MCF 10A (cell line): ENCODE measurements around the gene LPO. TPM values are rescaled to one million over a fixed set of nuclear protein-coding genes. Genes with fewer than 3 reads are reported as not detected.

Experiments used
- BruUV-seq: library from RNA; stranded (reverse); fragments of 400-500 nt; replicated peaks from 2 replicates; lab custom pipeline; 2021; lab: Mats Ljungman, UMichigan
- CTCF ChIA-PET: fragments of 300-600 bp; sonication (Branson Sonifier 250); formaldehyde crosslinking; extraction: SDS; loops from one replicate; lab custom pipeline; 2021; ENCODE audit warnings: antibody characterized with exemption, inconsistent platforms; lab: Yijun Ruan, JAX
- POLR2A ChIA-PET: fragments of 300-600, 350-650 bp; sonication (Branson Sonifier 250); formaldehyde crosslinking; extraction: SDS; loops from one replicate; lab custom pipeline; 2020; ENCODE audit warnings: antibody characterized with exemption, inconsistent platforms; lab: Yijun Ruan, JAX
- DNase-seq: peaks from one replicate; pipeline ENCODE4 v3.0.0-alpha.2; 2018; ENCODE audit not compliant: unreplicated experiment
- H3K27ac Mint-ChIP-seq: one replicate; pipeline ENCODE4 v1.8.0; 2022; ENCODE audit warnings: mild to moderate bottlenecking, low read depth, mixed read lengths; ENCODE audit not compliant: unreplicated experiment
- H3K27me3 Mint-ChIP-seq: one replicate; pipeline ENCODE4 v1.8.0; 2022; ENCODE audit warnings: mixed read lengths; ENCODE audit not compliant: insufficient read depth, unreplicated experiment
- H3K36me3 Mint-ChIP-seq: one replicate; pipeline ENCODE4 v1.8.0; 2022; ENCODE audit warnings: mild to moderate bottlenecking, moderate library complexity, mixed read lengths; ENCODE audit not compliant: insufficient read depth, unreplicated experiment
- H3K4me1 Mint-ChIP-seq: one replicate; pipeline ENCODE4 v1.8.0; 2022; ENCODE audit warnings: mixed read lengths; ENCODE audit not compliant: insufficient read depth, unreplicated experiment
- H3K4me3 Mint-ChIP-seq: one replicate; pipeline ENCODE4 v1.8.0; 2022; ENCODE audit warnings: mild to moderate bottlenecking, moderate library complexity, mixed read lengths; ENCODE audit not compliant: unreplicated experiment
- H3K9me3 Mint-ChIP-seq: one replicate; pipeline ENCODE4 v1.8.0; 2022; ENCODE audit warnings: mixed read lengths; ENCODE audit not compliant: unreplicated experiment
- intact Hi-C: fragments of 100-400 bp; cut with micrococcal nuclease; formaldehyde crosslinking; loops from 2 replicates; pipeline ENCODE4 v1.14.1; 2022
- total RNA-seq: library from RNA; stranded (reverse); gene quantifications from 2 replicates; pipeline ENCODE4 v1.2.3, GENCODE V29; 2022
- TF ChIP-seq, protein P1 (sequence below): fragments of 200-600 bp; IDR thresholded peaks from one replicate; pipeline ENCODE4 v1.8.0; 2022; ENCODE audit warnings: antibody characterized with exemption, mild to moderate bottlenecking; ENCODE audit not compliant: unreplicated experiment

The LPO gene
- total RNA-seq, 1 experiment from 2014 or later = not detected

DNA sequence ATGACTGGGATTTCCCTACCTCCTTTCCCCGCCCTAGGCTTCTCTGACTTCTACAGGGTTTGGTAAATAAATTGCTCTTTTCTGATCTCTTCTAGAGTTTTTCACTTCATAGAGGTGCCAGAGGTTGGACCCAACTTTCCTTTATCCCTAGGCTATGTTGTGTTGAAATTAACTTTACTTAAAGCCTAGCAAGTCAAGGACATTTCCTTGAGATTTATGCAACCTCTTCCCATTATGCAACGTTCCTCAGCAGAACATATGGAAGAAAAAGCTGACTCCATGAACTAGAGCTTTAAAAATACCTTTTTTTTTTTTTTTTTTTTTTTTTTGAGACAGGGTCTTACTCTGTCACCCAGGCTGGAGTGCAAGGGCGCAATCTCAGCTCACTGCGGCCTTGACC lies 26.9 kb downstream of the LPO start:
- Mint-ChIP-seq H3K9me3 (no peaks in the 10 kb centered on the region), H3K4me3 (no peak overlapping the region), H3K27ac (no peak overlapping the region), H3K4me1 (no peaks in the 10 kb centered on the region), H3K27me3 (peaks cover 72% of the 10 kb centered on the region), H3K36me3 (no peaks in the 10 kb centered on the region)
- CTCF ChIA-PET = no interaction called here
- BruUV-seq = no TSS peak
- POLR2A ChIA-PET = no interaction called here
- intact Hi-C loops = no loop called here
- TF ChIP-seq, protein P1, sequence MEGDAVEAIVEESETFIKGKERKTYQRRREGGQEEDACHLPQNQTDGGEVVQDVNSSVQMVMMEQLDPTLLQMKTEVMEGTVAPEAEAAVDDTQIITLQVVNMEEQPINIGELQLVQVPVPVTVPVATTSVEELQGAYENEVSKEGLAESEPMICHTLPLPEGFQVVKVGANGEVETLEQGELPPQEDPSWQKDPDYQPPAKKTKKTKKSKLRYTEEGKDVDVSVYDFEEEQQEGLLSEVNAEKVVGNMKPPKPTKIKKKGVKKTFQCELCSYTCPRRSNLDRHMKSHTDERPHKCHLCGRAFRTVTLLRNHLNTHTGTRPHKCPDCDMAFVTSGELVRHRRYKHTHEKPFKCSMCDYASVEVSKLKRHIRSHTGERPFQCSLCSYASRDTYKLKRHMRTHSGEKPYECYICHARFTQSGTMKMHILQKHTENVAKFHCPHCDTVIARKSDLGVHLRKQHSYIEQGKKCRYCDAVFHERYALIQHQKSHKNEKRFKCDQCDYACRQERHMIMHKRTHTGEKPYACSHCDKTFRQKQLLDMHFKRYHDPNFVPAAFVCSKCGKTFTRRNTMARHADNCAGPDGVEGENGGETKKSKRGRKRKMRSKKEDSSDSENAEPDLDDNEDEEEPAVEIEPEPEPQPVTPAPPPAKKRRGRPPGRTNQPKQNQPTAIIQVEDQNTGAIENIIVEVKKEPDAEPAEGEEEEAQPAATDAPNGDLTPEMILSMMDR = no peak
- no peak for DNase-seq

DNA sequence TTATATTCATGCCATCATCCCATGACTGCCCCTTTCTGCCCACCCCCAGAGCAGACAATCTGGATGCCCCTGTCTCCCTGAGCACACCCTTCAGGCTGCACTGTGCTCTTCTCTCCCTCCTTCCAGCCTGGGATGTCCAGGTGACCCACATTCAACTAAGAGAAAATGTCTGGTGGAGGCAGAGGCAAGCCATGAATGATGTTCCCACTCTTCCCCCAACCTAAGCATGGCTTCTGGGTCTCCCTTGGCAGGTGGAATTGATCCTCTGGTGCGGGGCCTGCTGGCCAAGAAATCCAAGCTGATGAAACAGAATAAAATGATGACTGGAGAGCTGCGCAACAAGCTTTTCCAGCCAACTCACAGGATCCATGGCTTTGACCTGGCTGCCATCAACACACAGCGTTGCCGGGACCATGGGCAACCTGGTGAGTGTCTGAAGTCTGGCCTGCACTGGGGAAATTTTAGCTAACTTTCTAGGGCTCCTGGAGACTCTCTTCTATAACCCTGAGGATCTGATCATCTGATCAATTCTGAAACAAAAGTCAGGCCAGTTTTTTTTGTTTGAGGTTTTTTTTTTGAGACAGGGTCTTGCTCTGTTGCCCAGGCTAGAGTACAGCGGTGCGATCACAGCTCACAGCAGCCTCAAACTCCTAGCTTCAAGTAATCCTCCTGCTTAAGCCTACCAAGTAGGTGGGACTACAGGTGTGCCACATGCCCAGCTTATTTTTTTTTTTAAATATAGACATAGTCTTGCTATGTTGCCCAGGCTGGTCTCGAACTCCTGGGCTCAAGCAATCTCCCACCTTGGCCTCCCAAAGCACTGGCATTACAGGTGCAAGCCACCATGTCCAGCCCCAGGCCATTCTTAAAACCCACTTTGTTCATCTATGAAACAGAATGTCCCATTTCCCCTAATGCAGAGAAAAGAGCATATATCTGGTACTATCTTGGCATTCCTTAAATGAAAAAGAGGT lies 27.8 kb downstream of the LPO start:
- POLR2A ChIA-PET = interaction anchor here (0.6 kb wide), 1 partner anchor 39 kb away, joined by 4 read pairs; no protein-coding TSS in a partner anchor
- intact Hi-C loops = no loop called here
- CTCF ChIA-PET = interaction anchor here (0.8 kb wide), 1 partner anchor 11 kb away, joined by 3 read pairs; no protein-coding TSS in a partner anchor
- Mint-ChIP-seq H3K4me3 (no peak overlapping the region), H3K27me3 (peaks cover 63% of the 10 kb centered on the region), H3K4me1 (no peaks in the 10 kb centered on the region), H3K36me3 (no peaks in the 10 kb centered on the region), H3K9me3 (no peaks in the 10 kb centered on the region), H3K27ac (no peak overlapping the region)
- TF ChIP-seq, protein P1 = no peak
- DNase-seq = no peak
- BruUV-seq = no TSS peak

DNA sequence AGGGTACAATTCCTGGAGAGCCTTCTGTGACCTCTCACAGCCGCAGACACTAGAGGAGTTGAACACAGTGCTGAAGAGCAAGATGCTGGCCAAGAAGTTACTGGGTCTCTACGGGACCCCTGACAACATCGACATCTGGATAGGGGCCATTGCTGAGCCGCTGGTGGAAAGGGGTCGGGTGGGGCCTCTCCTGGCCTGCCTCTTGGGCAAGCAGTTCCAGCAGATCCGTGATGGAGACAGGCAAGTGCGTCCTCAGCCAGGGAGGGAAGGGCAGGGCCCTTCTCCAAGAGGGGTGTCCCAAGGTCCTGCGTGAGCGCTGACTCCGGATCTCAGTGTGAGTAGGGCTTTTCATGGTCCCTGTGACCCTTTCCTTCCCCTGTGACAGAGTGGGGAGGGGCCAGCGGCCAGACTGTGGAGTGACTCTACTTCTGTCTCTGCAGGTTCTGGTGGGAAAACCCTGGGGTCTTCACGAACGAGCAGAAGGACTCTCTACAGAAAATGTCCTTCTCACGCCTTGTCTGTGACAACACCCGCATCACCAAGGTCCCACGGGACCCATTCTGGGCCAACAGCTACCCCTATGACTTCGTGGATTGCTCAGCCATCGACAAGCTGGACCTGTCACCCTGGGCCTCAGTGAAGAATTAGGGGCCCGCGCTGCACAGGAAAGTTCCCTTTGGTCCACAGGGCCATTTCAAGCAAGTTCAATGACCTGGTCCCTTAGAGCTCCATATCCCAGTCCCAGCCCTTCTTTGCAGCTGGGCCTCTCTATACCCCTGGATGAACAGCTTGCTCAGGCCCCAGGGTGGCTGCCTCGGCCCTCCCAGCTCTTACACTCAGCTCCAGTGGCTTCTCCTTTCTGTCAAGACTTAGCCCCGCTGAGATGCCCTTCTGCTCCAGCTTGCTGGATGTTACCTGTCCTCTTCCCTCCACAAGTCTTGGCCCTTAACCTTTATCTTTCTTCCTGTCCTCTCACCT lies 29.3 kb downstream of the LPO start:
- Mint-ChIP-seq H3K27me3 (peaks cover 48% of the 10 kb centered on the region), H3K4me1 (no peaks in the 10 kb centered on the region), H3K9me3 (no peaks in the 10 kb centered on the region), H3K27ac (no peak overlapping the region), H3K4me3 (no peak overlapping the region), H3K36me3 (no peaks in the 10 kb centered on the region)
- POLR2A ChIA-PET = no interaction called here
- DNase-seq = no peak
- TF ChIP-seq, protein P1 = no peak
- BruUV-seq = no TSS peak
- intact Hi-C loops = no loop called here
- CTCF ChIA-PET = interaction anchor here (0.8 kb wide), 1 partner anchor 10 kb away, joined by 3 read pairs; no protein-coding TSS in a partner anchor
